Thyroid gland (tissue), 4 donors: ENCODE measurements around the gene RPL32.

ENCODE experiments used
- POLR2A ChIP-seq, 2 donors: fragments of 450-650 bp; IDR thresholded peaks; one replicate each; pipeline ENCODE4 v1.6.1; 2017; ENCODE audit warnings: antibody characterized with exemption in 2 of 2, mild to moderate bottlenecking in 2 of 2, moderate library complexity in 1 of 2
- TF ChIP-seq, protein P1 (sequence below), 6 experiments: fragments of 200-600 bp in 3 of 6; fragments of 450-650 bp in 3 of 6; sonication (generic) in 3 of 6; IDR thresholded peaks; one replicate each; pipeline ENCODE4 v1.5.1; 2016 to 2019; ENCODE audit warnings: antibody characterized with exemption in 6 of 6, mild to moderate bottlenecking in 2 of 6, inconsistent platforms in 1 of 6, moderate library complexity in 1 of 6

DNA sequence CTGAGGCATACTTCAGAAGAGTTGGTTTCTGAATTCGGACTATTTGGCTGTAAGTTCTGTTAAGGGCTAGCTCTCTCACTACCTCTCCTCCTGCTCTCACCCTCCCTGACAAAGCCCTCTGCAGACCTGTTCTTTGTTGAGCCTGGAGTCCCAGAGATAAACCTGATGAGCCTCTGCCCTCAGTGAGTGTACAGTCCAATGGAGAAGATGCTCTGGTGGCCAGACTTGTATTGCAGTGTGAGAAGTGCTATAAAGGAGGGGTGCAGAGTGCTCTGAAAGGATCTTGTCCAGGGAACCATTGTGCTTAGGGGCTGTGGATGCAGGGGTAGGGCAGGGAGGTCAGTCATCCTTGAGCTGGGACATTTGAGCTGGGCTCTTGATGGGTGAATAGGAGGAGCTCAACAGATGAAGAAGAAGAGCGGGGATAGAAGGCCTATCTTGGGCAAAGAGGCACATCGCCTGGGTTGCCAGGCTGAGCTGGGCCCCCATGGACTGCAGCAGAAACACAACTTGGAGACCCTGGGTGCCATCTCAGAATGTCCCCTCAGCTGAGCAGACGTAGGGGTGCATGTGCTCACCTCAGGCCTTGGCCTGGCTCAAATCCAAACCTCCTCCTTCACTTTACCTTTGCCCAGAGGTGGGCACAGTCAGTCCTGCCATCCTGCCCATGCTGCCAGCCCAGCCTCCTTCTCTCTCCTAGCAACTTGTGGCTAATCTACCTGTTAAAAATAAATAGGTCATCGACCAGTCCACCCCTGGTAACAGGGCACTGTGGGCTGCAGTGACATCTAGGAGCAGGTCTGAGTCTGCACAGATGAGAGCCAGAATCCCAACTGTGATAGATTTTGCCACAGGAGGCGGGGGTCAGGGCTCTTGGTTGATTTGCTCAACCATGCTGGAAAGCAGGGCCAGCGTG lies 41.6 kb downstream of the RPL32 start:
- TF ChIP-seq POLR2A (IDR thresholded peaks at IDR 0.05) = no peak
- TF ChIP-seq, protein P1, sequence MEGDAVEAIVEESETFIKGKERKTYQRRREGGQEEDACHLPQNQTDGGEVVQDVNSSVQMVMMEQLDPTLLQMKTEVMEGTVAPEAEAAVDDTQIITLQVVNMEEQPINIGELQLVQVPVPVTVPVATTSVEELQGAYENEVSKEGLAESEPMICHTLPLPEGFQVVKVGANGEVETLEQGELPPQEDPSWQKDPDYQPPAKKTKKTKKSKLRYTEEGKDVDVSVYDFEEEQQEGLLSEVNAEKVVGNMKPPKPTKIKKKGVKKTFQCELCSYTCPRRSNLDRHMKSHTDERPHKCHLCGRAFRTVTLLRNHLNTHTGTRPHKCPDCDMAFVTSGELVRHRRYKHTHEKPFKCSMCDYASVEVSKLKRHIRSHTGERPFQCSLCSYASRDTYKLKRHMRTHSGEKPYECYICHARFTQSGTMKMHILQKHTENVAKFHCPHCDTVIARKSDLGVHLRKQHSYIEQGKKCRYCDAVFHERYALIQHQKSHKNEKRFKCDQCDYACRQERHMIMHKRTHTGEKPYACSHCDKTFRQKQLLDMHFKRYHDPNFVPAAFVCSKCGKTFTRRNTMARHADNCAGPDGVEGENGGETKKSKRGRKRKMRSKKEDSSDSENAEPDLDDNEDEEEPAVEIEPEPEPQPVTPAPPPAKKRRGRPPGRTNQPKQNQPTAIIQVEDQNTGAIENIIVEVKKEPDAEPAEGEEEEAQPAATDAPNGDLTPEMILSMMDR (IDR thresholded peaks at IDR 0.05) = no peak
